HG02623 (cell line): ENCODE results near the gene CMYA5.
"Not testable (repeated sequence)": the region's sequence is repeated elsewhere in the genome, so short reads cannot be mapped to it uniquely, and the experiment has no call there.

Source experiments
- ATAC-seq: cut with Tn5 transposase; IDR thresholded peaks from one replicate; pipeline ENCODE4 v1.9.1; 2021; ENCODE audit warnings: moderate library complexity; ENCODE audit not compliant: unreplicated experiment

The CMYA5 gene

DNA sequence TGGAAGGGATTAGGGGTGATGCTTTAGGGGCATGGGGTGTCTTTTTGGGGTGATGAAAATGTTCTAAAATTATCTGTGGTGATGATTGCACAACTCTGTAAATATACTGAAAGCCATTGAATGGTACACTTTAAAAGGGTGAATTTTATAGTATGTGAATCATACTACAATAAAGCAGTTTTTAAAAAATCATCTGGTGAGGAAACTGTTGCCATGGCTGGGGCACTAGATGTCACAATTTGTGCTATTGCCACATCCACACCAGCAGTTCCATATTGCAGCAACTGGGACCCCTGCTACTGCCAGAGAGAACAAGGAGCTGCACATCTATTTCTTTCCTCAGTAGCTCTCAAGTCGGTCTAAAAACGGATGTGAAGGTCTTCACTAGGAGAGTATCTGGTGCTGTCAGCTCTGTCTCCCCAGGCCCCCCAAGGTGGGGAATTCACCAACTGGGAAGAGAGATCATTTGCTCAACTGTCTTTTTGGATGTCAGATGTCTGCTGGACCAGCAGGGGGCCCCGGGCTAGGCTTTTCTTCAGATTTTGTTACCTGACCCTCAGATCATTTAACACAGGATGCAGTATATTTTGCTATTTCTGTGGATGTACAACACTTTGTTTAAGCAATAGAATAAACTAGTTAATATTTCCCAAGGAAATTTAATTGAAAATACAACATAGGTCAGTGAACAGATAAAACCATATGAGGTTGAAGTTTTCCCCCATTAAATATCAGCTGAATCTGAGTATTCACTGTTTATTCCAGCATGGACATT is 13.2 kb downstream of the CMYA5 start:
- ATAC-seq: no peak

DNA sequence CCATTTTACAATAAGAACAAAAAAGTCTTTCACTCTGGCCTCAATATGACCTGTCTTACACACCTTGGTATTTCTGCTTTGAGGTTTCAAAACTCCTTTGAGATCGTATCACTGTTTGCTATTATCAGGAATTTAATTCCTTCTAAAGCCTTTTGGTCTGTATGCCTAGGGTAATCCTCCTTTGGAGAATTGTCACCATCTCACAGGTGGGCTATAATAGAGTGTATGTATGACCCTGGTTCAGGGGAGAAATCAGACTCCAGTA is 13.7 kb downstream of the CMYA5 start:
- ATAC-seq: no peak

DNA sequence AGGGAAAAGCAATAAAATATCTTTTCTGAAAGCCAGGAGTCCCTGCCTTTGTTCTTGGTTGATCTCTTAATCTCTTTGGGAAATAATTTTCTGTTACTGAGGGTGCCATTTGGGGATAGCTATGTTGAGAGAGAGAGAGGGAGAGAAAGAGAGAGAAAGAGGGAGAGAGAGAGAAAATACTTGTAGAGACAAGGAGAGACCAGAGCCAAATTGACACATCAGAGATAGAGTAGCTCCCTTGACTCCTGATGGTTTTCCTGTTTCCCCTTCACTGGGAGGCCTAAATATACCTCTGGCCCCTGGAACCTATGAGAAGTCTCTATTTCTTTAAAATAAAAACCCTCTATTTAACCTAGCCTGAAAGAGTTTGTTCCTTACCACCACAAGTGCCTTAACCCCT is 14.9 kb downstream of the CMYA5 start:
- no peak for ATAC-seq

DNA sequence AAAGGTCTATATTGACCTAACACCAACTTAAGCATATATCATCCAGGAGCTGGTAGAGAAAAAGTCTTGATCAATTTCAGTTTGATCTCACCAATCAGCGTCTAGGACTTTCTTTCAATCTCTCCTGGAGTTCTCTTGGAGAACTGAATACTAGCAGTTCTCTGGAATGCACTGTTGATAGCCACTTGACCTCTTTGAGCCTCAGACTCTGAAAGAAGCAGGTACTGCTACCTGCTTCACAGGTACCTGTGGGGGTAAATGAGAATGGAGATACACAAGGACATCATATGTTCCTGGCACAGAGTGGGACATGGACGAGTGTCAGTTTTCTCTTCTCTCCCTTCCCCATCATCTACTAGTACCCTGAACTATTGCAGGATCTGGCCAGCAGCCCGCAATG is 16.0 kb downstream of the CMYA5 start:
- no peak for ATAC-seq

DNA sequence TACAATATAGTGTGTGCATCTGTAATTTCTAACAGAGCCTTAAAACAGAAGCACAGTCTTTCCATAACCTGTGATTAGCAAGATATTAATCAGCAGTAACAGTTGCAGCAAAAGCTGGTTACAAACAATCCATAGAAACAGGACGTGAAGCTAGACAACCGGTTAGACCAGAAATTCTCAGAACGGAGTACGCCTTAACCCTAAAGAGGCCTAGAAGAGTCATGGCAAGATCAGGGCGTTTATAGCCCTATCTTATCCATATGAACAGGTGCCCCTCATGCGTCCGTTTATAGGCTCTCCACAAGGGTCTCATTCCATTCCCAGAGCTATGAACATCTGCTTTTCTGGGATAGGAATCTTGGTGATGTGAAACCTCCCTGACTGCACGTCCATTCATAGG is 16.7 kb downstream of the CMYA5 start:
- ATAC-seq: not testable (repeated sequence)

DNA sequence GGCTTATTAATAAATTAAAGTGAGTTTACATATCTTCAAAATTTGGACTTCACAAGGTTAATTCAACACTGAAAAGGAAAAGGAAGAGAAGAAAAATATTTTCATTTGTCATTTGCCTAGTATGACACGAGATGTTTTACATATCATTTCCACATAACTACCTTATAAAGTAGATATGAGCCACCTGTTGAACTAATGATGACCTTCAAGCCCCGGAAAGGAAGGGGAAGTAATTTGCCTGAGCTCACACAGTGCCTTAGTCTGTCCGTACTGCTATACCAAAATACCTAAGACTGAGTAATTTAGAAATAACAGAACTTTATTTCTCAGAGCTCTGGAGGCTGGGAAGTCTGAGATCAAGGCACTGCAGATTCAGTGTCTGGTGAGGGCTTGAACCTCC is 17.9 kb downstream of the CMYA5 start:
- no peak for ATAC-seq

DNA sequence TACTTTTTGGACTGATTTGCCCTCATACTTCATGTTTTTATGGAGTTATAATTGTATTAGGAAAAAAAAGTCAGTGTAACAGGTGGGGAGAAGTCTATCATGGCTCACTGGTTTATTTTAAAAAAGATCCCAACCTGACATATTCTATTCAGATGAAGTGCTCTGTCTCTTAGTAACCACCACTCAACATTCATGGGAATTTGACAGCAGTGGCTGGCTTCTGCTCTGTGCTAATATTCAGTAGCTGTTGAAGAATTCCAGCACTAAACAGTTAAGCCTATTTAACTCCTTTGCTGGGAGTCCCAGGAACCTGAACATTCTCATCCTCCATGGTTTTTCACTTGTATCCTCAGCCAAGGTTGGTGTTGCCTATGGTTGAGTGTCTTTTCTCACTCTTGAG is 23.1 kb downstream of the CMYA5 start:
- no peak for ATAC-seq

DNA sequence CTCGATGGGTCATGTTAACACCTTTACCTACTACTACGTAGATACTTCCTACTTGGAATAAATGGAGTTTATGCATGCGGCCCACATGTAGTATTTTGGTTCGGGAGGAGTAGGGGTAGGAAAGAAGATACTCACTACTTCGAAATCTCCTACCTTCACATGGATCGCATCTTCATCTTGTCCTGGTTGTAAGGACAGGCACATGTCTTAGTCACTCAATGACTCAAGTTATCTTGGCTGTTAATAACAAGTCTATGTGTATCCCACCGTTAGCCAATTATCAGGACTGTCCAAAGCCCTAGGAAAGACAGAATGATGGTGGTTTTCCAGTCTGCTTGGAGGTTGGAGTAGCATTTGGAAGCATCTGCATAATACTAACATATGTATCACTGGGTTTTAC is 24.1 kb downstream of the CMYA5 start:
- no peak for ATAC-seq

DNA sequence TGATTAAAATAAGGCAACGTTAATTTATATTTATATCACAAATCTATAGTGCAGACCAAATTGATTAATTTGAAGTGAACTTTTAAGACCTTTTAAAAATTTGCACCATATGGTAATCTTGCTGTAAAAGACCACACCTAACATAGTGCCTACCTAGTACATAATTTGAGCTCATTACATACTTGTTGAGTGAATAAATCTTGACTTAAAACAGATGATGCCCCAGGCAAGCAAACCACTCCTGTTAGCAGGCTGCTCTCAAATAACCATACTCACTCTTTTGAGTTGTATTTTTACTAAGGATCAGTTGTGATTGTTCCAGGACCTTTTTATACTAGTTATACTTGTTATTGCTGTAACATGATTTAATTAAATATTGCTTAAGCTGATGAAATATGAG is 27.2 kb downstream of the CMYA5 start:
- ATAC-seq: no peak

DNA sequence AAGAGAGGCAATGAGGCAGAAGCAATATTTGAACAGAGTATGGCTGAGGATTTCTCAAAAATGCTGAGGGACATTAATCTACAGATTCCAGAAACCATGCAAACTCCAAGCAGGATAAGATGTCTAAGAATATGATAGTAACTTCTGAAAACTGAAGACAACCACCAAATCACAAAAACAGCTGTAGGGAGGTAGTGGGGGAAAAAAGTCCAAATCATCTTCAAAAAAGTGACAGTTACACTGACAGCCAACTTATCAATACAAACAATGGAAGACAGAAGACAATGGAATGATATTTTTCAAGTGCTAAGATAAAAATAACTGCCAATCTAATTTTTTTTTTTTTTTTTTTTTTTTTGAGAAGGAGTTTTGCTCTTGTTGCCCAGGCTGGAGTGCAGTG is 30.5 kb downstream of the CMYA5 start:
- ATAC-seq: no peak

DNA sequence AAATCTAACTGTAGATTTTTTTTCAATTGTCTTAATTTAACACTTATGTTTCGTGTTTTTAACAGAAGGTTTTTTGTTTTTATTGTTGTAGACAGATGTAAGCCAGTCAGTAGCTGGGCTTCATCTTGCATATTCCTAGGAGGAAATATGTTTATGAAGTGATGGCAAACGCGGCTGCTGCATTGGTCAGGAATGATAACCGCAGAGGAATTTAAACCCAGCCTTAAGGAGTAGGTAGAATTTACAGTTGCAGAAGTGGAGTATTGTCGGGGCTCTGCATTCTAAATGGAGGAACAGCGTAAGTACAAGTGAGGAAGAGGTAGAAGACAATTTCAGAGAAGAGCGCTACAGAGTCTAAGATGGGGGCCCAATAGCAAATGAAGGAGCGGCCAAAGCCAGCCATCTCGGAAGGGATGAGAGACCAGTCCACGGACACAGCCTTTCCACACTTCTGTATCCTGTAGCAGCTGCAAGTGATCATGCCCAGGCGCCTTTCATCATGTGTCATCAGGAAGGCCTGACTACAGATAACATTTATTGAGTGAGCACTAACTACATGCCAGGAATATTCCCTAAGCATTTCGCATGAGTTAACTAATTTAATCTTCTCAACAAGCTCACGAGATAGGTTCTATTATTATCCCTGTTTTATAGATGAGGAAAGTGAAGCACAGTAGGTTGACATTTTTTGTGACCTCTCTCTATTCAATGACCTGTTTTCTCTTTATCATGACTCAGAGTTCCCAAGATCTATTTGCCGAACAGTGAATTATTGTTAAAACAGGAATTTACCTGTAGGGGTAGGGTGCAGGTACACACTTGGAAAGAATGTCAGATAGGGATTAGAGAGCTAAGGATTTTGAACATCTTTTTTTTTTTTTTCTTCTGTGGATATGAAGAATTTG is 38.1 kb downstream of the CMYA5 start:
- ATAC-seq: no peak

DNA sequence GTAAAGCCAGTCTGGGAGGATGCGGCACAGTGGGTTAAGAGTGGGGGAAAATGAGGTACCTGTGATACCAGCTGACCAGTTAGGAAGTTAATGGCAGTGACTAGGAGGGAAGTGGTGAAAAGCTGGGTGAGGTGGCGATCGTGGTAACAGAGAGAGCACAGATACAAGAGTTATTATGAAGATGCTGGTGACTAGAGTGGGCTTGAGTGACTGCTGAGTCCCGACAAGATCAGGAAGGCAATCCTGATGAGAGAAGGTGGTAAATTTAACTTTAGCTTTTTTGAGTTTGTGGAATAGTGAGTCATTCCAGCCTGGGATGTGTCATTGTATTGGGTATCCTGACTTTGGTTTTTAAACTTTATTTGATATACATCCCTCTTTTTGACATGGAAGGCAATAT is 38.8 kb downstream of the CMYA5 start:
- no peak for ATAC-seq

DNA sequence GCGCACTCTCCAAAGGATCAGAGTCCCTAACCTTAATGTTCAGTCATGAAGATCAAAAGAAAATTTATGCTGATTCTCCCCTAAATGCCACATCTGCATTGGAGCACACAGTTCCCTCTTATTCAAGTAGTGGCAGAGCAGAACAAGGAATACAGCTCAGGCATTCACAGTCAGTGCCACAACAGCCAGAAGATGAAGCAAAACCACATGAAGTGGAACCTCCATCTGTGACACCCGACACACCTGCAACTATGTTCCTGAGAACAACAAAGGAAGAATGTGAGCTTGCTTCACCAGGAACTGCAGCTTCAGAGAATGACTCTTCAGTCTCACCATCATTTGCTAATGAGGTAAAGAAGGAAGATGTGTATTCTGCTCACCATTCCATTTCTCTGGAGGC is 40.0 kb downstream of the CMYA5 start:
- no peak for ATAC-seq

DNA sequence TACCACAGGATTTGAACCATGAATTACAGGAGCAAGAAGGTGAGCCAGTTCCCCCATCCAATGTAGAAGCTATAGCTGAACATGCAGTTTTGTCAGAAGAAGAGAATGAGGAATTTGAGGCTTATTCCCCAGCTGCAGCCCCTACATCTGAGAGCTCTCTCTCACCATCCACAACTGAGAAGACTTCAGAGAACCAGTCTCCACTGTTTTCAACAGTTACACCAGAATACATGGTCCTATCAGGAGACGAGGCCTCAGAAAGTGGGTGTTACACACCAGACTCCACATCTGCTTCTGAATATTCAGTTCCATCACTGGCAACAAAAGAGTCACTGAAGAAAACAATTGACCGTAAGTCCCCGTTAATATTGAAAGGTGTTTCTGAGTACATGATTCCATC is 40.9 kb downstream of the CMYA5 start:
- no peak for ATAC-seq

DNA sequence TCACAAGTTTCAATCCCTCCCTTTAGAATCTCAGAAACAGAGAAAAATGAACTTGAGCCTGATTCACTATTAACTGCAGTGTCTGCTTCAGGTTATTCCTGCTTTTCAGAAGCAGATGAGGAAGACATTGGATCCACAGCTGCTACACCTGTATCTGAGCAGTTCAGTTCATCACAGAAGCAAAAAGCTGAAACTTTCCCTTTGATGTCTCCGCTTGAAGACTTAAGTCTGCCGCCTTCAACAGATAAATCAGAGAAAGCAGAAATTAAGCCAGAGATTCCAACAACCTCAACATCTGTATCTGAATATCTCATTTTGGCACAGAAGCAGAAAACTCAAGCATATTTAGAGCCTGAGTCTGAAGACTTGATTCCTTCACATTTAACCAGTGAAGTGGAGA is 42.1 kb downstream of the CMYA5 start:
- no peak for ATAC-seq

DNA sequence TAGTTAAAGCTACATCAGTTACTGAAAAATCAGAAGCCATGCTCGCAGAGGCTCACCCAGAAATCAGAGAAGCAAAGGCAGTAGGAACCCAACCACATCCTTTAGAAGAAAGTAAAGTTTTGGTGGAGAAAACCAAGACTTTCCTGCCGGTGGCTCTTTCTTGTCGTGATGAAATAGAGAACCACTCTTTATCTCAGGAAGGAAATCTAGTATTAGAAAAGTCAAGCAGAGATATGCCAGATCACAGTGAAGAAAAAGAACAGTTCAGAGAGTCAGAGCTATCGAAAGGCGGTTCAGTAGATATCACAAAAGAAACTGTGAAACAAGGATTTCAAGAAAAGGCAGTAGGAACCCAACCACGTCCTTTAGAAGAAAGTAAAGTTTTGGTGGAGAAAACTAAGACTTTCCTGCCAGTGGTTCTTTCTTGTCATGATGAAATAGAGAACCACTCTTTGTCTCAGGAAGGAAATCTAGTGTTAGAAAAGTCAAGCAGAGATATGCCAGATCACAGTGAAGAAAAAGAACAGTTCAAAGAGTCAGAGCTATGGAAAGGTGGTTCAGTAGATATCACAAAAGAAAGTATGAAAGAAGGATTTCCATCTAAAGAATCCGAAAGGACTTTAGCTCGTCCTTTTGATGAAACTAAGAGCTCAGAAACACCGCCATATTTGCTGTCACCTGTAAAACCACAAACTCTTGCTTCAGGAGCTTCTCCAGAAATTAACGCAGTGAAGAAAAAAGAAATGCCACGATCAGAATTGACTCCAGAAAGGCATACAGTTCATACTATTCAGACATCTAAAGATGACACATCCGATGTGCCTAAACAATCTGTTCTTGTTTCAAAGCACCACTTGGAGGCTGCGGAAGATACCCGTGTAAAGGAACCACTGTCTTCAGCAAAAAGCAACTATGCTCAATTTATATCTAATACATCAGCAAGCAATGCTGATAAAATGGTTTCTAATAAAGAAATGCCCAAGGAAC is 47.2 kb downstream of the CMYA5 start:
- no peak for ATAC-seq

DNA sequence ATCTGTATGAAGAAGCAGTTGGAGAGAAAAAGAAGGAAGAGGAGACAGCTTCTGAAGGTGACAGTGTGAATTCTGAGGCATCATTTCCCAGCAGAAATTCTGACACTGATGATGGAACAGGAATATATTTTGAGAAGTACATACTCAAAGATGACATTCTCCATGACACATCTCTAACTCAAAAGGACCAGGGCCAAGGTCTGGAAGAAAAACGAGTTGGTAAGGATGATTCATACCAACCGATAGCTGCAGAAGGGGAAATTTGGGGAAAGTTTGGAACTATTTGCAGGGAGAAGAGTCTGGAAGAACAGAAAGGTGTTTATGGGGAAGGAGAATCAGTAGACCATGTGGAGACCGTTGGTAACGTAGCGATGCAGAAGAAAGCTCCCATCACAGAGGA is 48.7 kb downstream of the CMYA5 start:
- no peak for ATAC-seq

DNA sequence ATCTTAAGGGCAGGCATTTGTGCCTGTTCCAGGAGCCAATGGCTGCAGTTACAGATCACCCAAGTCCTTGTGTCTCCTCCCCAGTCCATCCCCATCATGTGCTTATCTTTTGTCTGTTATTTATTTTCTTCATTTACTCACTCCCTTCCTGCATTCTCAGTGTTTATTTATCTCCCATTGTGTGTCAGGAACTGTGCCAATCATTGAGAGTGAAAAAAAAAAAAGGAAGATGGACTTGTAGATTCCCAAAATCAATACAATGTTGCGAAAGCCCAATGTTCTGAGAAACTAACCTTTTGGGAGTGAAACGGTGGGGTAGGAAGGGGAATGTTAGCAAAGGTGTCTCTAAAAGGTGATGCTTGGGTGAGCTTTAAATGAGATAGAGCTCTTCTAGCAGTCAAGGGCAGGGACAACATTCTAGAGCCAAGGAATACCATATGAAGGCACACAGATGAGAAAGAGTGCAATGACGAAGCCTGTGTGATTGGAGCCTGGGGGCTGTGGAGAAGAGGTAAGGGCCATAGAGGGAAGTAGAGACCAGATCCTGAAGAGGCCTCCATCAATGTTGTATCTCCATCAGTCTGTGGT is 53.0 kb downstream of the CMYA5 start:
- no peak for ATAC-seq

DNA sequence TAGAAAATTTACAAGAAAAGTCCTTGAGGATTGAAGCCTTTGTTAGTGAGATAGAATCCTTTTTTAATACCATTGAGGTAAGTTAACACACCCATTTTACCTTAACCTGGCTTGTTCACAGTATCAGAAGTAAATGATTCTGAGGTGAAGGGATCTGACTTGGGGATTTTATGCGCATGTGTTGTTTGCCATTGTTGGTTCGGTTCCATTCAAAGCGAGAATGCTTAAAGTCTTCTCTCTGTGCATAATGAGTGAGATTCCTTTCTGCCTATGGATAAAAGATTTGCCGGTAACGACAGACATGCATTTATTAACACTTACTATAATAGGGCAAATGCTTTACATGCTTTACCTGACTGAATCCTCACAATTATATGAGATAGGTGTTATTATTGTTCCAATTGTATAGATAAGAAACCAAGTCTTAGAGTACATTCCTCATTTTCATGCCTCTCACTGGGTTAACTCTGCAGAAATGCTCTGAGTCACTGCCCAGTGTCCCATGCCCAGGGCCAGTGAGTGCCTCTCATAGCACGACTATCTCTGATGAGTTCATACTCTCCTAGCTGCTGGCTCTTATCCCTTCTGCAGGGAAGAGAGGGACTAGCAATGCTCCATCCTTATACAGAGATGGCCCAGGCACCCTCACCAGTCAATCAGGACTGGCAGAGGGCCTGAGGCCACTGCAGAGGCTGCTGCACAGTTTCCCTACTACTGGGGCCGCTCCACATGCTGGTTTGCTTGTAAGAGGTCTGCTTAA is 54.4 kb downstream of the CMYA5 start:
- ATAC-seq: no peak

DNA sequence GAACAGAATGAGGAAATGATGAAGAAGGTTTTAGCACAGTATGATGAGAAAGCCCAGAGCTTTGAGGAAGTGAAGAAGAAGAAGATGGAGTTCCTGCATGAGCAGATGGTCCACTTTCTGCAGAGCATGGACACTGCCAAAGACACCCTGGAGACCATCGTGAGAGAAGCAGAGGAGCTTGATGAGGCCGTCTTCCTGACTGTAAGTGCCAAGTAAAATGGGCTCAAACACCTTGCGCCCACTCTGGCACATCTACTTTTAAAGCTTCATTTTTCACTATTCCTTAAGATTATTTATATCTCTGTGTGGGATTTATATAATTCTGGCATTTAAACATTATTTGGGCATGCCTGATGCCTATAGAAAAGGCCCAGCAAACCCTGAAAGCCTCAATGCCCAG is 55.6 kb downstream of the CMYA5 start:
- ATAC-seq: no peak
